Astrocyte of the spinal cord (primary cell): ENCODE results near the gene SLC7A9.
"Not testable (repeated sequence)": the region's sequence is repeated elsewhere in the genome, so short reads cannot be mapped to it uniquely, and the experiment has no call there.

Source experiments
- DNase-seq: peaks from one replicate; pipeline ENCODE4 v3.0.0; 2011; ENCODE audit warnings: low read depth, low spot score
- H3K4me3 ChIP-seq: 2 replicates; pipeline ENCODE4 v1.5.1; 2011; ENCODE audit warnings: low read depth, mild to moderate bottlenecking, low read length, moderate library complexity
- CTCF ChIP-seq: IDR thresholded peaks from 2 replicates; pipeline ENCODE4 v1.5.1; 2012; ENCODE audit warnings: low read depth, mild to moderate bottlenecking, low read length, inconsistent platforms
- in situ Hi-C: cut with HindIII; loops from 2 replicates; pipeline ENCODE4 v1.10.0; 2017; ENCODE audit warnings: low sequenced_read_pairs

Gene SLC7A9

GRCh38 chr19:32862741-32863140, 6.8 kb downstream of the SLC7A9 start:
- no peak for DNase-seq
- TF ChIP-seq CTCF = no peak
- in situ Hi-C loops = no loop called here
- no peak overlapping the region for H3K4me3 ChIP-seq

GRCh38 chr19:32862173-32862572, 7.4 kb downstream of the SLC7A9 start:
- no peak for DNase-seq
- no peak overlapping the region for H3K4me3 ChIP-seq
- no peak for TF ChIP-seq CTCF
- in situ Hi-C loops = no loop called here

- DNase-seq = no peak
- in situ Hi-C loops = no loop called here
- TF ChIP-seq CTCF = no peak
- H3K4me3 ChIP-seq = no peak overlapping the region
These were observed 8.0 kb downstream of the SLC7A9 start for GRCh38 chr19:32861596-32861995.

GRCh38 chr19:32859591-32859990, 10.0 kb downstream of the SLC7A9 start:
- no peak for DNase-seq
- in situ Hi-C loops = no loop called here
- TF ChIP-seq CTCF = no peak
- no peak overlapping the region for H3K4me3 ChIP-seq

GRCh38 chr19:32858559-32858958, 11.0 kb downstream of the SLC7A9 start:
- no peak for DNase-seq
- in situ Hi-C loops = no loop called here
- TF ChIP-seq CTCF = no peak
- H3K4me3 ChIP-seq = no peak overlapping the region

- no peak for TF ChIP-seq CTCF
- DNase-seq = no peak
- no peak overlapping the region for H3K4me3 ChIP-seq
- in situ Hi-C loops = no loop called here
These were observed 11.4 kb downstream of the SLC7A9 start for GRCh38 chr19:32858155-32858554.

- in situ Hi-C loops = no loop called here
- DNase-seq = no peak
- TF ChIP-seq CTCF = no peak
- no peak overlapping the region for H3K4me3 ChIP-seq
These were observed 12.0 kb downstream of the SLC7A9 start for GRCh38 chr19:32857584-32857983.

GRCh38 chr19:32856818-32857217, 12.7 kb downstream of the SLC7A9 start:
- in situ Hi-C loops, DNase-seq, H3K4me3 ChIP-seq: not testable (repeated sequence)
